GM04503 (cell line): ENCODE data around the gene KCNN3.

Experiments
- DNase-seq: peaks from one replicate; pipeline ENCODE4 v3.0.0-alpha.2; 2012; ENCODE audit warnings: low read depth

The KCNN3 gene

GRCh38 chr1:154860156-154860870, 9.8 kb downstream of the KCNN3 start:
- no peak for DNase-seq

GRCh38 chr1:154859786-154860155, 10.3 kb downstream of the KCNN3 start:
- DNase-seq = no peak

GRCh38 chr1:154859151-154859785, 10.8 kb downstream of the KCNN3 start:
- no peak for DNase-seq

- no peak for DNase-seq
Observed at GRCh38 chr1:154857441-154858215, 12.5 kb downstream of the KCNN3 start.

GRCh38 chr1:154857022-154857421, 13.1 kb downstream of the KCNN3 start:
- DNase-seq = no peak

- DNase-seq = no peak
Observed at GRCh38 chr1:154856544-154856943, 13.5 kb downstream of the KCNN3 start.

GRCh38 chr1:154856049-154856448, 14.0 kb downstream of the KCNN3 start:
- DNase-seq = no peak

GRCh38 chr1:154855186-154855851, 14.8 kb downstream of the KCNN3 start:
- DNase-seq = no peak

GRCh38 chr1:154852845-154853244, 17.2 kb downstream of the KCNN3 start:
- DNase-seq = no peak

GRCh38 chr1:154851392-154852177, 18.5 kb downstream of the KCNN3 start:
- no peak for DNase-seq

- DNase-seq = no peak
Observed at GRCh38 chr1:154849645-154850131, 20.4 kb downstream of the KCNN3 start.

GRCh38 chr1:154848983-154849382, 21.1 kb downstream of the KCNN3 start:
- no peak for DNase-seq

GRCh38 chr1:154847891-154848290, 22.2 kb downstream of the KCNN3 start:
- no peak for DNase-seq

GRCh38 chr1:154846565-154847442, 23.3 kb downstream of the KCNN3 start:
- no peak for DNase-seq

GRCh38 chr1:154845879-154846278, 24.2 kb downstream of the KCNN3 start:
- no peak for DNase-seq

GRCh38 chr1:154845174-154845573, 24.9 kb downstream of the KCNN3 start:
- no peak for DNase-seq

GRCh38 chr1:154844297-154844681, 25.8 kb downstream of the KCNN3 start:
- no peak for DNase-seq

GRCh38 chr1:154843636-154844296, 26.3 kb downstream of the KCNN3 start:
- no peak for DNase-seq

- DNase-seq = no peak
Observed at GRCh38 chr1:154842635-154843034, 27.4 kb downstream of the KCNN3 start.

- no peak for DNase-seq
Observed at GRCh38 chr1:154841384-154841783, 28.7 kb downstream of the KCNN3 start.
